A549 (cell line): ENCODE measurements around the gene RAB9A. TPM values are rescaled to one million over a fixed set of nuclear protein-coding genes. Genes with fewer than 3 reads are reported as not detected.
"Not testable (repeated sequence)": the region's sequence is repeated elsewhere in the genome, so short reads cannot be mapped to it uniquely, and the experiment has no call there.

ENCODE experiments used
- ATAC-seq, 2 experiments: fragments of 200-7000 bp in 1 of 2; fragments of >200 bp in 1 of 2; cut with Nextera tagmentation in 1 of 2; cut with Tn5 transposase in 1 of 2; 3 replicates each; pipeline versions ENCODE4 v1.8.0 to v1.9.1; 2018 to 2020; ENCODE audit warnings: mild to moderate bottlenecking in 1 of 2, moderate library complexity in 1 of 2
- CTCF ChIA-PET: fragments of 300-600 bp; sonication (Branson Sonifier 250); formaldehyde crosslinking; extraction: SDS; loops from one replicate; lab custom pipeline; 2021; ENCODE audit warnings: antibody characterized with exemption, inconsistent platforms; lab: Yijun Ruan, JAX
- POLR2A ChIA-PET: fragments of 350-600 bp; formaldehyde crosslinking; extraction: SDS; loops from one replicate; lab custom pipeline; 2021; ENCODE audit warnings: antibody characterized with exemption, inconsistent platforms; lab: Yijun Ruan, JAX
- DNase-seq, 2 experiments: peaks; one replicate each; pipeline versions ENCODE4 v3.0.0 to v3.0.0-alpha.2; 2011 to 2016; ENCODE audit warnings: low read depth in 1 of 2, low spot score in 1 of 2
- FAIRE-seq: peaks from 2 replicates; lab custom pipeline; 2011; peaks lifted over from hg19 to GRCh38; lab: Jason Lieb, UNC
- H3K27ac ChIP-seq, 2 experiments: fragments of >200 bp; sonication (Bioruptor Twin); formaldehyde crosslinking; 3 replicates each; pipeline ENCODE4 v1.5.1; 2016 to 2017
- H3K4me1 ChIP-seq: fragments of >200 bp; sonication (Bioruptor Twin); formaldehyde crosslinking; 3 replicates; pipeline ENCODE4 v1.6.1; 2016
- H3K4me2 ChIP-seq: fragments of >200 bp; sonication (Bioruptor Twin); formaldehyde crosslinking; 3 replicates; pipeline ENCODE4 v1.6.1; 2016
- H3K4me3 ChIP-seq: fragments of >200 bp; sonication (Bioruptor Twin); formaldehyde crosslinking; 3 replicates; pipeline ENCODE4 v1.5.1; 2016
- H3K9me3 ChIP-seq: fragments of >200 bp; sonication (Bioruptor Twin); formaldehyde crosslinking; 3 replicates; pipeline ENCODE4 v1.6.1; 2016
- BHLHE40 ChIP-seq: IDR thresholded peaks from 2 replicates; pipeline ENCODE4 v1.6.1; 2012; ENCODE audit warnings: low read depth, low read length, inconsistent platforms
- CBX2 ChIP-seq: fragments of 200-600 bp; sonication (generic); IDR thresholded peaks from 2 replicates; pipeline ENCODE4 v1.6.1; 2016; ENCODE audit warnings: low read depth, mild to moderate bottlenecking, borderline replicate concordance
- CEBPB ChIP-seq, 2 experiments: fragments of >200 bp in 1 of 2; sonication (Bioruptor Twin) in 1 of 2; formaldehyde crosslinking in 1 of 2; IDR thresholded peaks; 2 replicates each; pipeline ENCODE4 v1.6.1; 2012 to 2016
- EHF ChIP-seq: fragments of 250-450 bp; sonication (Bioruptor Pico); IDR thresholded peaks from 2 replicates; pipeline ENCODE4 v1.5.0; 2020; ENCODE audit warnings: mild to moderate bottlenecking
- ESRRA ChIP-seq: fragments of 150-350 bp; IDR thresholded peaks from 2 replicates; pipeline ENCODE4 v1.6.1; 2014; ENCODE audit warnings: mild to moderate bottlenecking, low read length, borderline replicate concordance
- FOSB ChIP-seq: fragments of 250-450 bp; sonication (Bioruptor Pico); IDR thresholded peaks from 2 replicates; pipeline ENCODE4 v1.5.0; 2020; ENCODE audit warnings: mild to moderate bottlenecking, moderate library complexity
- FOXS1 ChIP-seq: fragments of 250-450 bp; sonication (Bioruptor Pico); IDR thresholded peaks from 2 replicates; pipeline ENCODE4 v1.5.0; 2020; ENCODE audit warnings: mild to moderate bottlenecking, moderate library complexity
- GATA3 ChIP-seq: IDR thresholded peaks from 2 replicates; pipeline ENCODE4 v1.6.1; 2012; ENCODE audit warnings: borderline replicate concordance
- HDAC2 ChIP-seq: fragments of 200-600 bp; sonication (generic); IDR thresholded peaks from 2 replicates; pipeline ENCODE4 v1.6.1; 2016
- HEYL ChIP-seq: fragments of 250-450 bp; sonication (Bioruptor Pico); IDR thresholded peaks from 2 replicates; pipeline ENCODE4 v1.8.0; 2021; ENCODE audit warnings: mild to moderate bottlenecking, moderate library complexity
- HOXA7 ChIP-seq: fragments of 250-450 bp; sonication (Bioruptor Pico); IDR thresholded peaks from 2 replicates; pipeline ENCODE4 v1.5.0; 2020; ENCODE audit warnings: mild to moderate bottlenecking, moderate library complexity
- HOXB5 ChIP-seq: fragments of 250-450 bp; sonication (Bioruptor Pico); IDR thresholded peaks from 2 replicates; pipeline ENCODE4 v1.5.0; 2020; ENCODE audit warnings: mild to moderate bottlenecking, moderate library complexity
- JUN ChIP-seq, 2 experiments: fragments of >200 bp; sonication (Bioruptor Twin); formaldehyde crosslinking; IDR thresholded peaks; 2 replicates in 1 of 2; 3 replicates in 1 of 2; pipeline ENCODE4 v1.6.1; 2016 to 2017
- KDM1A ChIP-seq: fragments of 200-600 bp; sonication (generic); IDR thresholded peaks from 2 replicates; pipeline ENCODE4 v1.6.1; 2016; ENCODE audit warnings: low read depth, mild to moderate bottlenecking
- KDM5A ChIP-seq: fragments of 200-600 bp; sonication (generic); IDR thresholded peaks from 2 replicates; pipeline ENCODE4 v1.6.1; 2016; ENCODE audit warnings: antibody characterized with exemption, mild to moderate bottlenecking
- MYC ChIP-seq: IDR thresholded peaks from 2 replicates; pipeline ENCODE4 v1.6.1; 2012; ENCODE audit warnings: mild to moderate bottlenecking, inconsistent platforms, low read length, improper control_type of control experiment, borderline replicate concordance
- NFE2L2 ChIP-seq: fragments of 150-350 bp; conservative IDR thresholded peaks from 2 replicates; pipeline ENCODE4 v1.6.1; 2014; ENCODE audit warnings: low read length
- RAD21 ChIP-seq, 2 experiments: fragments of >200 bp in 1 of 2; sonication (Bioruptor Twin) in 1 of 2; formaldehyde crosslinking in 1 of 2; IDR thresholded peaks in 1 of 2; conservative IDR thresholded peaks in 1 of 2; 2 replicates in 1 of 2; 3 replicates in 1 of 2; pipeline ENCODE4 v1.6.1; 2012 to 2018; ENCODE audit warnings: inconsistent platforms in 1 of 2
- RCOR1 ChIP-seq: fragments of 150-350 bp; IDR thresholded peaks from 2 replicates; pipeline ENCODE4 v1.6.1; 2014; ENCODE audit warnings: antibody characterized with exemption, low read length, low read depth
- RNF2 ChIP-seq: fragments of 200-600 bp; sonication (generic); IDR thresholded peaks from 2 replicates; pipeline ENCODE4 v1.6.1; 2016; ENCODE audit warnings: low read depth, mild to moderate bottlenecking, antibody characterized with exemption, moderate library complexity, borderline replicate concordance
- ZC3H11A ChIP-seq: fragments of 450-650 bp; IDR thresholded peaks from 2 replicates; pipeline ENCODE4 v1.6.1; 2014; ENCODE audit warnings: antibody characterized with exemption, mild to moderate bottlenecking
- ZFP36 ChIP-seq: fragments of 450-650 bp; IDR thresholded peaks from 2 replicates; pipeline ENCODE4 v1.6.1; 2014; ENCODE audit warnings: borderline replicate concordance; ENCODE audit not compliant: partially characterized antibody
- WGBS: methylation state at CpG from one replicate; pipeline ENCODE4 v1.1.6; 2017; ENCODE audit errors: missing lambda C conversion rate; 5-methylcytosine and 5-hydroxymethylcytosine counted together
- polyA plus RNA-seq, 4 experiments: library from polyadenylated mRNA; depleted of rRNA in 3 of 4; stranded (reverse); fragments of >200 nt; fragmentation: RNase III in 1 of 4; extraction: RNeasy Plus Mini Kit Qiagen cat#74134 plus additional on column Dnase treatment in 1 of 4; gene quantifications; 2 replicates in 3 of 4; 3 replicates in 1 of 4; pipeline ENCODE4 v1.2.3, GENCODE V29; 2011 to 2017
- TF ChIP-seq, protein P1 (sequence below): fragments of >200 bp; sonication (Bioruptor Twin); formaldehyde crosslinking; IDR thresholded peaks from 2 replicates; pipeline ENCODE4 v1.6.1; 2016
- TF ChIP-seq, protein P2 (sequence below): IDR thresholded peaks from 2 replicates; pipeline ENCODE4 v1.6.1; 2012
- TF ChIP-seq, protein P3 (sequence below): fragments of 450-650 bp; IDR thresholded peaks from 2 replicates; pipeline ENCODE4 v1.6.1; 2014; ENCODE audit warnings: antibody characterized with exemption
- TF ChIP-seq, protein P4 (sequence below): IDR thresholded peaks from 2 replicates; pipeline ENCODE4 v1.6.1; 2012; ENCODE audit warnings: low read depth, borderline replicate concordance
- TF ChIP-seq, protein P5 (sequence below): fragments of >200 bp; sonication (Bioruptor Twin); formaldehyde crosslinking; IDR thresholded peaks from 3 replicates; pipeline ENCODE4 v1.6.1; 2016
- TF ChIP-seq, protein P6 (sequence below): fragments of >200 bp; sonication (Bioruptor Twin); formaldehyde crosslinking; IDR thresholded peaks from 3 replicates; pipeline ENCODE4 v1.5.1; 2016

Gene RAB9A
- polyA plus RNA-seq, 2 of the 4 experiments (the other 2 are of a cell fraction), result 26.0 to 39.0 TPM

DNA sequence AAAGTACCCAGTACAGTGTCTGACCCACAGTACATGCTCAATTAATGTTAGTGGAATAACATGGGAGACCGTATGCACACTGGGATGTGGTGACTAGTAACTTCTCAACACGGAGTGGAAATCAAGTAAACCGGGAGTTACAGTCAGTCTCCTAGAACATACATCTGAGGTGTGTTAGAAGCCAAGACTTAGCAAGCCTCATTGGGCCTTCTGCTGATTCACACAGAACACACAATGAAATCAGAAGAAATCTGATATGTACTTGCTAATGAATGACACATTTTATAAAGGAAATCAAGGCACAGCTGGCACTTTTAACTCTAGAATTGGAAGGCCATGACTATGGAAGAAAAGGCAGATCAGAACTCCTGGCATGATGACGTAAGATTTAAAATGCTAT, 32.4 kb downstream of the RAB9A start:
- TF ChIP-seq RAD21 (conservative IDR thresholded peaks at IDR 0.05 in 1 of 2, IDR thresholded peaks at IDR 0.05 in 1 of 2) (no peak), MYC (no peak), RCOR1 (no peak), HOXA7 (CRISPR knock-in tag) (no peak), BHLHE40 (no peak), HOXB5 (no peak), HEYL (CRISPR knock-in tag) (no peak), ZC3H11A (no peak), KDM1A (no peak), ESRRA (no peak), EHF (no peak), ZFP36 (no peak), JUN (IDR thresholded peaks at IDR 0.05) (no peak), NFE2L2 (no peak), GATA3 (no peak)
- TF ChIP-seq, protein P1, sequence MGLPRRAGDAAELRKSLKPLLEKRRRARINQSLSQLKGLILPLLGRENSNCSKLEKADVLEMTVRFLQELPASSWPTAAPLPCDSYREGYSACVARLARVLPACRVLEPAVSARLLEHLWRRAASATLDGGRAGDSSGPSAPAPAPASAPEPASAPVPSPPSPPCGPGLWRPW, result no peak
- TF ChIP-seq, protein P2, sequence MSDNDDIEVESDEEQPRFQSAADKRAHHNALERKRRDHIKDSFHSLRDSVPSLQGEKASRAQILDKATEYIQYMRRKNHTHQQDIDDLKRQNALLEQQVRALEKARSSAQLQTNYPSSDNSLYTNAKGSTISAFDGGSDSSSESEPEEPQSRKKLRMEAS, result no peak
- TF ChIP-seq, protein P3, sequence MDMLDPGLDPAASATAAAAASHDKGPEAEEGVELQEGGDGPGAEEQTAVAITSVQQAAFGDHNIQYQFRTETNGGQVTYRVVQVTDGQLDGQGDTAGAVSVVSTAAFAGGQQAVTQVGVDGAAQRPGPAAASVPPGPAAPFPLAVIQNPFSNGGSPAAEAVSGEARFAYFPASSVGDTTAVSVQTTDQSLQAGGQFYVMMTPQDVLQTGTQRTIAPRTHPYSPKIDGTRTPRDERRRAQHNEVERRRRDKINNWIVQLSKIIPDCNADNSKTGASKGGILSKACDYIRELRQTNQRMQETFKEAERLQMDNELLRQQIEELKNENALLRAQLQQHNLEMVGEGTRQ, result no peak
- TF ChIP-seq, protein P4, sequence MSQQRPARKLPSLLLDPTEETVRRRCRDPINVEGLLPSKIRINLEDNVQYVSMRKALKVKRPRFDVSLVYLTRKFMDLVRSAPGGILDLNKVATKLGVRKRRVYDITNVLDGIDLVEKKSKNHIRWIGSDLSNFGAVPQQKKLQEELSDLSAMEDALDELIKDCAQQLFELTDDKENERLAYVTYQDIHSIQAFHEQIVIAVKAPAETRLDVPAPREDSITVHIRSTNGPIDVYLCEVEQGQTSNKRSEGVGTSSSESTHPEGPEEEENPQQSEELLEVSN, result no peak
- POLR2A ChIA-PET, result no interaction called here
- no peak overlapping the region for H3K4me3 ChIP-seq
- peaks cover 8% of the 10 kb centered on the region; the same call in 1 of the 3 replicates for H3K4me1 ChIP-seq
- H3K9me3 ChIP-seq, result no peaks in the 10 kb centered on the region
- CTCF ChIA-PET, result interaction anchor here (0.8 kb wide), 1 partner anchor 29 kb away, joined by 5 read pairs; no protein-coding TSS in a partner anchor
- FAIRE-seq (peak; percentile 98), ATAC-seq (no peak), DNase-seq (no peak)
- H3K4me2 ChIP-seq, result no peak overlapping the region
- no peak overlapping the region for H3K27ac ChIP-seq
- WGBS, result 85% methylated on average over 4 of the region's 4 CpGs

DNA sequence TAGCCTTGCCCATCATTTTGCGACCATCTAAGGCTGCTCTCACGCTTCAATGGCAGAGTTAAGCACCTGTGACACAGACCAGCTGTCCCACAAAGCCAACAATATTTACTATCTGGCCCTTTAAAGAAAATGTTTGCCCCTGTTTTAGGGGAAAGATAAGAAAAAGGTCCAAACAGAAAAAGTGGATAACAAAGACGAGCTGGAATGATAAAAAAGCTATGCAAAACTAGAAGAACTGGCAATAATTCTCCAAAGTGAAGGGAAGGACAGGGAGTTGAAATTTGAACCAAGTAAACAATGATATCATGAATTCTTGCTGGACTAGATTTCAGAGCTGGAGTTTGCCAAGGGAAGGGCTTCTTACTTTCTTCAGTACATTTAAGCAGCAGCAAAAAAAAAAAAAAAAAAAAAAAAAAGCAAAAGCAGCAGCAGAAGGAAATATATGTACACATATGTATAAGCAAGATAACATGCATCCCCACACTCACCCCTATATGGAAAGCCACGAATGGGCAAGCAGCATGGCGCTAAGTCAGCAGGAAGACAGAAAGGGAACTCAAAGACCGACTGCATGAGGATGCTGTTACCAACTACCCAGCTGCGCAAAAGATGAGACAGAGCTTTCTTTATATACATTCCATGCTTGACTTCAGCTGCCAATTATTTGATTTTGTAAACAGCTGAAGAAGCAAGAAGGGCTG, 33.0 kb downstream of the RAB9A start:
- POLR2A ChIA-PET, result no interaction called here
- no peak for DNase-seq
- Histone ChIP-seq H3K9me3 (no peaks in the 10 kb centered on the region), H3K4me2 (no peak overlapping the region), H3K4me1 (peaks cover 8% of the 10 kb centered on the region; the same call in 1 of the 3 replicates), H3K4me3 (no peak overlapping the region), H3K27ac (no peak overlapping the region)
- no peak for FAIRE-seq
- WGBS, result 80% methylated on average over 7 of the region's 7 CpGs
- TF ChIP-seq, protein P5, sequence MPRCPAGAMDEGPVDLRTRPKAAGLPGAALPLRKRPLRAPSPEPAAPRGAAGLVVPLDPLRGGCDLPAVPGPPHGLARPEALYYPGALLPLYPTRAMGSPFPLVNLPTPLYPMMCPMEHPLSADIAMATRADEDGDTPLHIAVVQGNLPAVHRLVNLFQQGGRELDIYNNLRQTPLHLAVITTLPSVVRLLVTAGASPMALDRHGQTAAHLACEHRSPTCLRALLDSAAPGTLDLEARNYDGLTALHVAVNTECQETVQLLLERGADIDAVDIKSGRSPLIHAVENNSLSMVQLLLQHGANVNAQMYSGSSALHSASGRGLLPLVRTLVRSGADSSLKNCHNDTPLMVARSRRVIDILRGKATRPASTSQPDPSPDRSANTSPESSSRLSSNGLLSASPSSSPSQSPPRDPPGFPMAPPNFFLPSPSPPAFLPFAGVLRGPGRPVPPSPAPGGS, result no peak
- TF ChIP-seq BHLHE40 (no peak), HDAC2 (no peak), FOSB (CRISPR knock-in tag) (no peak), CEBPB (IDR thresholded peaks at IDR 0.05) (no peak), FOXS1 (CRISPR knock-in tag) (no peak), RNF2 (no peak), ESRRA (no peak), CBX2 (no peak), RCOR1 (no peak), KDM5A (no peak)
- TF ChIP-seq, protein P1, result no peak
- TF ChIP-seq, protein P6, sequence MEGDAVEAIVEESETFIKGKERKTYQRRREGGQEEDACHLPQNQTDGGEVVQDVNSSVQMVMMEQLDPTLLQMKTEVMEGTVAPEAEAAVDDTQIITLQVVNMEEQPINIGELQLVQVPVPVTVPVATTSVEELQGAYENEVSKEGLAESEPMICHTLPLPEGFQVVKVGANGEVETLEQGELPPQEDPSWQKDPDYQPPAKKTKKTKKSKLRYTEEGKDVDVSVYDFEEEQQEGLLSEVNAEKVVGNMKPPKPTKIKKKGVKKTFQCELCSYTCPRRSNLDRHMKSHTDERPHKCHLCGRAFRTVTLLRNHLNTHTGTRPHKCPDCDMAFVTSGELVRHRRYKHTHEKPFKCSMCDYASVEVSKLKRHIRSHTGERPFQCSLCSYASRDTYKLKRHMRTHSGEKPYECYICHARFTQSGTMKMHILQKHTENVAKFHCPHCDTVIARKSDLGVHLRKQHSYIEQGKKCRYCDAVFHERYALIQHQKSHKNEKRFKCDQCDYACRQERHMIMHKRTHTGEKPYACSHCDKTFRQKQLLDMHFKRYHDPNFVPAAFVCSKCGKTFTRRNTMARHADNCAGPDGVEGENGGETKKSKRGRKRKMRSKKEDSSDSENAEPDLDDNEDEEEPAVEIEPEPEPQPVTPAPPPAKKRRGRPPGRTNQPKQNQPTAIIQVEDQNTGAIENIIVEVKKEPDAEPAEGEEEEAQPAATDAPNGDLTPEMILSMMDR, result no peak
- CTCF ChIA-PET, result interaction anchor here (0.8 kb wide), 1 partner anchor 28 kb away, joined by 5 read pairs; no protein-coding TSS in a partner anchor
- no peak for ATAC-seq

DNA sequence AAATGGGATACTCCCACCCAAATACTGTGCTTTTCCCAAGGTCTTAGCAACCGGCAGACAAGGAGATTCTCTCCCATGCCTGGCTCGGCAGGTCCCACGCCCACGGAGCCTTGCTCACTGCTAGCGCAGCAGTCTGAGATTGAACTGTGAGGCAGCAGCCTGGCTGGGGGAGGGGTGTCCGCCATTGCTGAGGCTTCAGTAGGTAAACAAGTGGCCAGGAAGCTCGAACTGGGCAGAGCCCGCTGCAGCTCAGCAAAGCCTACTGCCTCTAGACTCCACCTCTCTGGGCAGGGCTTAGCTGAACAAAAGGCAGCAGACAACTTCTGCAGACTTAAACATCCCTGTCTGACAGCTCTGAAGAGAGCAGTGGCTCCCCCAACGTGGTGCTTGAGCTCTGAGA, 36.0 kb downstream of the RAB9A start:
- ATAC-seq, POLR2A ChIA-PET: not testable (repeated sequence)

More for the DNA sequence above, 36.0 kb downstream of the RAB9A start:
- H3K4me3 ChIP-seq, H3K27ac ChIP-seq, DNase-seq, H3K9me3 ChIP-seq, H3K4me1 ChIP-seq, H3K4me2 ChIP-seq, FAIRE-seq: not testable (repeated sequence)
- CTCF ChIA-PET, result interaction anchor here (2.1 kb wide), 1 partner anchor 218 kb away, joined by 6 read pairs; no protein-coding TSS in a partner anchor
- WGBS, result 93% methylated on average over 7 of the region's 9 CpGs
